ENCODE data around the gene LRIG1. TPM values are rescaled to one million over a fixed set of nuclear protein-coding genes. Genes with fewer than 3 reads are reported as not detected.
A peak's percentile ranks its signal among the peaks of the same experiment; 100 is the strongest.

Gene LRIG1
- total RNA-seq, 4 donors from 2014 or later = 95.3 to 136 (median 131) TPM

GRCh38 chr3:66432767-66433521, 67.9 kb downstream of the LRIG1 start:
- H3K27ac ChIP-seq (replicated peaks in 1 of 4) = peak overlapping the region in 2 of 4 donors; percentile 4 to 5
- no peaks in the 10 kb centered on the region for H3K9me3 ChIP-seq
- intact Hi-C loops (cut with DNase I) = no loop called here
- WGBS = 72% methylated on average over 7 of the region's 9 CpGs
- no peak overlapping the region for H3K4me3 ChIP-seq
- H3K4me1 ChIP-seq = peaks cover 64 to 97% (median 86%) of the 10 kb centered on the region in 4 donors
- no peaks in the 10 kb centered on the region for H3K27me3 ChIP-seq
- DNase-seq (ENCODE audit: extremely low spot score) = no peak
- peaks cover 0 to 4% (median 0%) of the 10 kb centered on the region in 4 donors for H3K36me3 ChIP-seq
- TF ChIP-seq POLR2AphosphoS5 (IDR thresholded peaks at IDR 0.05) (no peak), EP300 (IDR thresholded peaks at IDR 0.05) (no peak), POLR2A (IDR thresholded peaks at IDR 0.05; ENCODE audit: low read depth) (no peak), CTCF (IDR thresholded peaks at IDR 0.05) (no peak)

DNA sequence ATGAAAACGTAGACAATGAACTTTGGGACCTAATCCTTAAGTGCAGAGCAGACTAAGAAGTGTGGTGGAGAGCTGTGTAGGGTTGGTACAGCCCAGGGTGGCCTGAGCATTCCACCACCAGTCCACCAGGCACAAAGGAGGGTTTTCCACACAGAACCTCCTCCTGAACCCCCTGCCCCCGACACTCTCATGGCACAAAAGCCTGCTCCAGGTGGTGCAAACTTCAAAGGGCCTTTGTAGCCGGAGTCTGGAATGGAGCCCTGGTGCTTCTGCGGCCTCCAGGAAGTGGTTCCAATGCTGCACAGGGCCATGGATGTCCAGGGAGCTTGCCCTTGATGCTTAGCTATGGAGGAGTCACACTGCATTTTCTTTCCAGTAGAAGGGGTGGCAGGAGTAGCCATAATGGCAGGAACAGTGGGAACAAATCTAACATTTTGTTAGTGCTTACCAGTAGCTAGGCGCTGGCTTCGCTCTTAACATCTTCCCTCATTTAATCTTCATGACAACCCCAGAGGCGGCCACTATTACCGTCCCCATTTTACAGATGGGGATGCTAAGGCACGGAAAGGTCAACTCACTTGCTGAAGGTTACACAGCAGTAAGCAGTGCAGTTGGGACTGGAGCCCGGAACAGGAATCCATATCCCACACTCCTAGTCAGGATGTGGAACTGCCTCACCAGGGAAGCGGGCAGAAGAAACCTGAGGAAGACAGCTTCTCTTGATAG, 68.6 kb downstream of the LRIG1 start:
- no peak overlapping the region for H3K4me3 ChIP-seq
- H3K27ac ChIP-seq (replicated peaks in 1 of 4) = peak overlapping the region in 2 of 4 donors; percentile 5 to 23
- H3K27me3 ChIP-seq = no peaks in the 10 kb centered on the region
- no peaks in the 10 kb centered on the region for H3K9me3 ChIP-seq
- TF ChIP-seq CTCF (IDR thresholded peaks at IDR 0.05) (no peak), POLR2A (IDR thresholded peaks at IDR 0.05; ENCODE audit: low read depth) (no peak), EP300 (IDR thresholded peaks at IDR 0.05) (no peak), POLR2AphosphoS5 (IDR thresholded peaks at IDR 0.05) (no peak)
- intact Hi-C loops (cut with DNase I) = no loop called here
- H3K36me3 ChIP-seq = peaks cover 0 to 4% (median 0%) of the 10 kb centered on the region in 4 donors
- DNase-seq (ENCODE audit: extremely low spot score) = no peak
- H3K4me1 ChIP-seq = peaks cover 70 to 97% (median 86%) of the 10 kb centered on the region in 4 donors
- WGBS = 90% methylated on average over 10 of the region's 11 CpGs

DNA sequence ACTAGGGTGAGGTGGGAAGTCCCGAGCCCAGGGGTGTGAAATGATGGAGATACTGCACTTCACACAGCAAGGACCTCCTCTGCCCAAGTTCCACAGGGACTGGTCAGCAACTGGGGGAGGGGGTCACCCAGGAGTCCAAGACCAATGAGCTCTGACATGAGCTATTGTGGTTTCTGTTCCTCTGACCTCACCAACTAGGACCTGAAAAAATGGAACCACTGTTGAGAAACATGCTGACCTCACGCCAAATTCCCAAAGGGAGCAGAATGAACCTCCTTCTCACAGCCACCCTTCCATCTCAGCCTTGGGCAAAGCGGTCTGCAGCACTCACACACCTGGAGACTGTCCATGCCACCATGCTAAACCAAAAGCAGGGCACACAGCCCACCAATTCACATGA, 69.3 kb downstream of the LRIG1 start:
- no peaks in the 10 kb centered on the region for H3K9me3 ChIP-seq
- WGBS = 96% methylated on average over 3 of the region's 3 CpGs
- TF ChIP-seq POLR2AphosphoS5 (IDR thresholded peaks at IDR 0.05) (peak in 1 of 2 donors; percentile 9), EP300 (IDR thresholded peaks at IDR 0.05) (no peak), CTCF (IDR thresholded peaks at IDR 0.05) (no peak), POLR2A (IDR thresholded peaks at IDR 0.05; ENCODE audit: low read depth) (no peak)
- H3K36me3 ChIP-seq = peaks cover 0 to 4% (median 0%) of the 10 kb centered on the region in 4 donors
- H3K4me1 ChIP-seq = peaks cover 70 to 97% (median 86%) of the 10 kb centered on the region in 4 donors
- H3K27me3 ChIP-seq = no peaks in the 10 kb centered on the region
- no peak for DNase-seq (ENCODE audit: extremely low spot score)
- H3K27ac ChIP-seq (replicated peaks in 1 of 4) = peak overlapping the region; percentile 23 to 77 (median 32)
- no peak overlapping the region for H3K4me3 ChIP-seq
- intact Hi-C loops (cut with DNase I) = no loop called here

DNA sequence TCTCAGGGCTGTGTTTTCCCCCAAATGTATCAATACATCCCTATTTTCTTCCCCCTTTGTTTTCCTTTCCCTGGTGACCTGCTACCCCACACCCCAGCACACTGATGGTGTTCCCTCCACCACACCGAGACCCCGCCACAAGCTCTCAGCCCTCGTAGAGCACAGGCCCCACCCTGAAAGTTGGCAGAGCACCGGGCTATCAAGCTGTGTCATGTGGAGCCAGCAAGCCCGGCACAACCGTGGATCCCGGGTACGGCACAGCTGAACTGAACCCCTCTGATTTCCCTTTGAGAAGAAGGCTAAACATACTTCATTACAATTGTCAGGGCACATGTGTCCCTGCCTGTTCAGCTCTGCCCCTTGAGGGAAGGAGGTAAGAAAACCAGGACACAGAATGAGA, 69.9 kb downstream of the LRIG1 start:
- H3K4me1 ChIP-seq = peaks cover 66 to 97% (median 86%) of the 10 kb centered on the region in 4 donors
- intact Hi-C loops (cut with DNase I) = no loop called here
- H3K27ac ChIP-seq (replicated peaks in 1 of 4) = peak overlapping the region; percentile 18 to 77 (median 58)

More for the DNA sequence above, 69.9 kb downstream of the LRIG1 start:
- Histone ChIP-seq H3K36me3 (peaks cover 0 to 4% (median 0%) of the 10 kb centered on the region in 4 donors), H3K4me3 (no peak overlapping the region), H3K27me3 (no peaks in the 10 kb centered on the region), H3K9me3 (no peaks in the 10 kb centered on the region)
- WGBS = 93% methylated on average over 8 of the region's 8 CpGs
- DNase-seq (ENCODE audit: extremely low spot score) = no peak
- no peak for TF ChIP-seq CTCF (IDR thresholded peaks at IDR 0.05)
- TF ChIP-seq EP300 (IDR thresholded peaks at IDR 0.05) = no peak
- no peak for TF ChIP-seq POLR2AphosphoS5 (IDR thresholded peaks at IDR 0.05)
- no peak for TF ChIP-seq POLR2A (IDR thresholded peaks at IDR 0.05; ENCODE audit: low read depth)
